ENCODE results near the gene PDSS2. TPM values are rescaled to one million over a fixed set of nuclear protein-coding genes. Genes with fewer than 3 reads are reported as not detected.

PDSS2 gene
- total RNA-seq, 1 donor from 2014 or later, result 6.6 TPM

DNA sequence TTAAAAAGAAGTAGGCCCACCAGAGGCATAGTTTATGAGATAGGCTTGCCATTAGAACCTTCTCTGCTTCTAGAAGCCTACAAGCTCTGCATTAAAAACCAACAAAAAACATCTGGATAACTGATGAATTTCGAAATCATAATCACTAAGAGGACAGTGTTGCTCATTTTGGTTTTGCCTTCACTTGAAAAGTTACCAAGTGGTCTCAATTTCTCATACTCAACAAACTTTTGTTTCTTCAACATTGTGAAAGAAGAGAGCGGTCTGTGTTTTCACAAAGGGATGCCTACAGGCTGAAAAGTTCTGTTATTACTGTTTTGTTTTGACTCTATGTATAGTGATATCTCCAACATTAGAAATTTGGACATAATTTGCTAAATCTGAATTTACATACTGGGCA is 98.9 kb downstream of the PDSS2 start:
- DNase-seq, result no peak

DNA sequence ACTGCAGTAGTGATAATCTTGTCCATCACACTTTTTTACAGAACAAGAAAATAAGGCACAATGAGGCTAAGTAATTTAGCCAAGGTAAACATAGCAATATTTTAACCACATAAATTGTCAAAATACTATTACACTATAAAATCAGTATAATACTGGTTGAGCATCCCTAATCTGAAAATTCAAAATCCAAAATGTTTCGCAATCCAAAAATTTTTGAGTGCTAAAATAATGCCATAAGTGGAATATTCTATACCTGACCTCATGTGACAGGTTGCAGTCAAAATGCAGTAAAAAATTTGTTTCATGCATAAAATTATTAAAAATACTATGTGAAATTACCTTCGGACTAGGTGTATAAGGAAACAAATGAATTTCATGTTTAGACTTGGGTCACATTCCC is 101.5 kb downstream of the PDSS2 start:
- DNase-seq, result no peak

DNA sequence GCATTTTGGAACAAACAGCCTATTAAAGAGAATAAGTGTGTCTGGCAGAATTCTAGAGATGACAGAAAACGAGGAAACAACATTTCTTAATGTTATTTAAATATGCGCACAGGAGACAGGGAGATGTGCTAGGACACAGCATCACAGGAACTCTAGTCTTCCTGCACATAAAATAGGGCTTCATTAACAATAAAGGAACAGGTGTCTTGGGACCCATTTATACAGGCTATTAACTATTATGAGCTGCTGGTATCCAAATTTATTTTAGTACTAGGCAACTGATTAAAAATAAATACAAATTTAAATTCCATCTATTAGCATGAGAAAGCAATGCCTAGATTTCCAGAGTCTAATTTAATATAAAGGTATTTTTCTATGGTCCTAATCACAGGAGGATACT is 102.3 kb downstream of the PDSS2 start:
- no peak for DNase-seq

DNA sequence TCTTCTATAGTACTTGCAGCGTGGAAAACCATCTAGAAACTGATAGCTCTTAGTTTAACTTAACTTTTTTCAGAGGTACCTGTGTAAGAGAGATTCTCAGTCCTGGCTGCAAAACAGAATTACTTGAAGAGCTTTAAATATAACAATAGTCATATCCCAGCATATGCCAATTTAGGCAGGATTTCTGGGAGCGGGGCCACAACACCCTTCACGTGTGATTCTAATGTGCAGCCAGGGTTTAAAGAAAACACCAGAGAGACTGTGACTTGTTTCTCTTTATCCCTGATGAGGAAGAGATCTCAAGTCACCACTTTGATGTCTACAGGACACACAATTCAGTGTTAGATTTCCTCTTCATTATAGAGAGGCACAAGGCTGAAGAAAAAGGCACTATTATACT is 103.7 kb downstream of the PDSS2 start:
- DNase-seq, result no peak

DNA sequence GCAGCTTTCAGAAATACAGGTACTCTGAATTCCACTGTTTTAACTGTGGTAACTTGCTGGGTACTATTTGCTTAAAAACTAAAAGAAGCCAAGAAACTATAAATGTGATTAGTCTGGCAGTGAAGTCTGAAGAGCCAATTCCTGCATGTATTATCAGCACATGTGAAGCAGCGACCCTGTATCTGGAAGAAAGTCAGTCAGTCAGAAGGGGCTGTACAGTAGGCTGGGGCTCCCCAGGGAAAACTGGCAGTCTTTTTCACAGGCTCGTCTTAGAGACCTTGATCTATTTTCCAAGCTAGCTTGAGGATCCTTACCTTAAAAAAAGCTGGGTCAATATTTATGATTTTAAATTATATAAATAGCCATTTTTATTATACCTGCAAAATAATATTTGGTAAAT is 104.9 kb downstream of the PDSS2 start:
- no peak for DNase-seq

DNA sequence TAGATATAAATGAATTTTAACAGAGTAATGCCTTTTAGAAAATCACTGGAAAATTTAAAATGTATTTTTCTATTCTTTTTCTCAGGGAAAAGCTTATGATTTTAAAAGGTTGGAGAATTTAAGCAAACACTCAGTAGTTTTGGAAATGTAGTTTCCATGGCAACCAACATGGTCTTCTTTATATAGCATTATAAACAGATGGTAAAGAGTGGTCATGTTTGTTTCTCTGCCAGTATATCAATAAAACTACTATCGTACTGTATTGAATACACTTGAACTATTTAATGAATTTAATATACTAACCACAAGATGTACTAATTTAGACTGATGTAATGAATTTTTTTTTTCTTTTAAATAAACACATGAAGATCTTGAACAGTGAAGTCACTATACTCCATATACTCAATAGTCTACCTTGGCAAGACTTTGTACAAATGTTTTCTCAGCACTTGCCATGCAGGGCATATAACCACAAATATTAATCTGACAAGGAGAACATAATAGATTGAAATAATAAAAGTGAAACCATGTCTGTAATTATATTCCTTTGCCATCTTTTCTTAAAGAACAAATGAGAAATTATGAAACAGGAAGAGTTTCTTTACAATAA is 105.5 kb downstream of the PDSS2 start:
- DNase-seq, result no peak

DNA sequence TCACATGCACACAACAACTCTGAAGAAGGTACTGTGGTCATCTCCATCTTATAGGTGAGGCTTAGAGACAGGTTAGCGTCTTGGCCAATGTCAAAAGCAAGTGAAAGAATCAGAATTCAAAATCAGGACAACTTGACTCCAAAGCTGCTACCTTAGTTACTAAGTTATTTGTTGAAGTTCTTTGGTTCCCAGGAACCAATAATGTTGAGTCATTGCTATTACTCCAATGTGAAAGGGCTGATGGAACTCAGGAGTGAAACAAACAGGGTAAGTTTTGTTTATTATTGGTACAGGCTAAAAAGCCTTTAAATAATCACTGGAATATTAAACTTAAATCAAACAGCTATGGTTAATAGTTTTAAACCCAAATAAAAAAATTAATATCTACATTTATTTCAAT is 111.1 kb downstream of the PDSS2 start:
- DNase-seq, result peak; percentile 10

DNA sequence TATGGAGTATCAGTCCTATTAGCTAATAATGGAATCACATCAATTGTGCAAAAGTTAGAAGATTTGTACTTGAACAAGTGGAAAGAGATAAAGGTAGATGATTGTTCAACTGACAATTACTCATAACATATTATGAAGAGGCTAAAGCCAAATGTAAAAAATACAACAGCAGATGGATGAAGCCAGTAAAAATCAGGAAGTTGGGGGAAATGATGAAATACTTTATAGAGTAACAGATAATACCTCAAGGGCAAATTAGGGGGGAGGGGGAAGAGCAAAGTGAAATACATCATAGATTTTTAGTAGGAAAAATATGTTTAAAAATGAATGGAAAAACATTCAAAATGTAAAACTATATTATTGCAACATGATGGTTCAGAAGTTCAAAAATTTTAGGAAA is 114.0 kb downstream of the PDSS2 start:
- DNase-seq, result no peak

DNA sequence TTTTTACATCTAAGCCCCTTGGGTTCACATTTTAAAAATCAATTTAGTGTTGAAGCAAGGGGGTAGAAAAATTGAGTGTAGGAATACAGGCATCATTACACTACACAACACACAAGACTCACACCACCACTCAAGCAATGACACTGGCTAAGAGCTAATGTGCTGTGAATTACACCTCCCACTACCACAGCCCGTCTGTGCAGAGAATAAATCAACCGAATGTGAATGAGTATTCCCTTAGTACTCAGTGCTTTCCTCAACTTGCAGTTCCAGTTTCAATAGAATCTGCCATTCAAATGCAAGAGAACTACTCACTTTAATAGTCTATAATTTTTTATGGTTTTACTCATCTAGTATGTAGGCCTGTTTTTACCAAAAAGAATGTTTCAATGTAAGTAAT is 114.4 kb downstream of the PDSS2 start:
- DNase-seq, result no peak

DNA sequence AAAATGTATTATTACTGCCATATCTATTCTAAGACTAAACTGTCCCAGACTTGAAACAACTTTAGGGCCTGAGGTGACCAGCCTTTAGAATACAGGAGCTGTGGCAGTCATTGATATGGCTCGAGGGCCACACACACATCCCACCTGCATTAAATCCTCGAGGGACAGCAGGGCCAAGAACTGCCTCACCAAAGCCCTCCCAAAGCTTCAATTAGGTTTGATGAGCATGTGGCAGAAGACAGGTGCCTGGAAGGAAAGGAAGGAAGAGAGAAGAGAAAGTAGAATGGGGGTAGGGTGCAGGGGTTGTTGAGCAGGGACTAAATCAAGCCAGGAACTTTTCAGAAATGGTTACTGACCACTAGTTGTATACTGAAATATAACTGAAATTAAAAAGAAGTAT is 115.0 kb downstream of the PDSS2 start:
- no peak for DNase-seq

DNA sequence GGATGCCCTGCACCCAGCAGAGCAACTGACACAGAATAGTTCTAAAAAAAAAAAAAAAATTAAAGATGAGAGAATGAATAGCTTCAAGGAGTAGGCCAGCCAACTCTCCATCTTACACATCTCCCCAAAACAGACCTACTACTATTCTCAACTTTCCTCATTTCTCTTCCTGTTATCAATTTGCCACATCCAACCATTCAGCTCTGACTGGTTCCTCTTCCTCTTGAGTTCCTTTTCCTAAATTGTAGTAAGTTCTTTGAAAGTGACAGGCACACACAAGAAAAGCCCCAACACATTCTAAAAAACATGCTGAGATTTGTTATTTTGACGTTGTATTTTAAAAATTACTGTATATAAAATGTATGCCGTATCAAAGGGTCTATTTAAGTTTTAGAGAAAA is 117.2 kb downstream of the PDSS2 start:
- DNase-seq, result no peak

DNA sequence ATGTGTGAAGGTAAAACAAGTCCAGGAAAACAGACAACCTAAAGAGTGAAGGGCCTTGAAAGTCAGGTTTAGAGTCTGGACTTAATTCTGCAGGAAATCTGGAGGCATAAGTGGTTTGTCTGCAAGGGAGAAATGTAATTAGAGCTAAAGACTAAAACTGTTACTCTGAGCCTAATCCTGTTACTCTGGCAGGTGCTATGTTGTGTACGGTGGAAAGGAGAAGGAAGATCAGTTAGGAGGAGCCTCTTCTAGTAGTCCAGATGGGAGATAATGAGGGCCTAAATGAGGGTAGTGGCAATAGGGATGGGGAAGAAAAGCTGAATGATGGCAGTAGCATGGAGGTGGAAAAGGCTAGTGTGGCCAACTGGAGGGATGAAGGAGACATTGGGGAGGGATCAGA is 118.5 kb downstream of the PDSS2 start:
- DNase-seq, result no peak

DNA sequence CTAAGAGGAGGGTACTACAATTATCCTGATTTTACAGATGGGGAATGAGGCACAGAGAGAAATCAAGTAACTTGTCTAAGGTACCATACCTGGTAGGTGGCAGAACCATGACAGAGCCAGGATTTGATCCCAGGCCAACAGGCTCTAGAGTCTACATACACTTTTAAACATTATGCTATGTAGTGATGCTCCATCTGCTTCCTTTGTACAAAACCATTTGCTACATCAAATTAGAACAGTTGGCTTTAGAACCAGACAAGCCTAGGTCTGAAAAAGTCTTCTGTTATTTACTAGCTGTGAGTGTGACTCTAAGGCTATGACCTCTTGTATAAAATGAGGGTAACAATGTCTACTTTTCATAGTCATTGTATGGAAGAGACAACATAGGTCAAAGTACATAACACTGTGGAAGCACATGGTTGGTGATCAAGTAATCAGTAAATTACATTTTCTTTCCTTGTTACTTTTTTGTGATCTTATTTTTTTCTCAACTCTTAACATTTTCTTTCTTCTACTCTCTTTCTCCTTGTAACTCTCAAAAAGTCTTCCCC is 122.1 kb downstream of the PDSS2 start:
- DNase-seq, result no peak

DNA sequence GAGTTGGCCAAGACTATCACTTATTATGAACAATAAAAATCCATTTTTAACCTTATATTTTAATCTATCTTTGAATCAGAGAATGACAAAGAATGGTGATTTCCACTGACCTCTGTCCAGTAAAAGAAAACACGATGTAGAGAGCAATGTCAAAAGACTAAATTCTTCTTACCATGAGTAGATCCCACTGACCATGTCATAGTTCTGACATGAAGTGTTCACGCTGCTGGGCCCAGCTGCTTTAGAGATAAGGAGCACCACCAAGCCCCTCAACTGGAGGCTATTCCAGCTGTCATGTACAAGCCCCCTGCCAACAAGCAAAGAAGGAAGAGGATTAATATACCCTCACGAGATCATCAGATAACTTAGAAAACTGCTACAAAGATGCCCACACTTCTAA is 125.3 kb downstream of the PDSS2 start:
- no peak for DNase-seq

DNA sequence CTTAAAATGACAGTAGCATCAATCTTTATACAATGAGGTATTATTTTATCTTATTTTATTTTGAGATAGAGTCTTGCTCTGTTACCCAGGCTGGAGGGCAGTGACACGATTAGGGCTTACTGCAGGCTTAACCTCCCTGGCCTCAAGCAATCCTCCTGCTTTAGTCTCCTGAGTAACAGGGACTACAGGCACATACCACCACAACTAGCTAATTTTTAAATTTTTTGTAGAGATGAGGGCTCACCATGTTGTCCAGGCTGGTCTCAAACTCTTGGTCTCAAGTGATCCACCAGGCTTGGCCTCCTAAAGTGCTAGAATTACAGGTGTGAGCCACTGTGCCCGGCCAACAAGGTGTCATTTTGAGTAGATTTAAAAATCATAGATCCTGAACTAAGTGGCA is 125.9 kb downstream of the PDSS2 start:
- no peak for DNase-seq

DNA sequence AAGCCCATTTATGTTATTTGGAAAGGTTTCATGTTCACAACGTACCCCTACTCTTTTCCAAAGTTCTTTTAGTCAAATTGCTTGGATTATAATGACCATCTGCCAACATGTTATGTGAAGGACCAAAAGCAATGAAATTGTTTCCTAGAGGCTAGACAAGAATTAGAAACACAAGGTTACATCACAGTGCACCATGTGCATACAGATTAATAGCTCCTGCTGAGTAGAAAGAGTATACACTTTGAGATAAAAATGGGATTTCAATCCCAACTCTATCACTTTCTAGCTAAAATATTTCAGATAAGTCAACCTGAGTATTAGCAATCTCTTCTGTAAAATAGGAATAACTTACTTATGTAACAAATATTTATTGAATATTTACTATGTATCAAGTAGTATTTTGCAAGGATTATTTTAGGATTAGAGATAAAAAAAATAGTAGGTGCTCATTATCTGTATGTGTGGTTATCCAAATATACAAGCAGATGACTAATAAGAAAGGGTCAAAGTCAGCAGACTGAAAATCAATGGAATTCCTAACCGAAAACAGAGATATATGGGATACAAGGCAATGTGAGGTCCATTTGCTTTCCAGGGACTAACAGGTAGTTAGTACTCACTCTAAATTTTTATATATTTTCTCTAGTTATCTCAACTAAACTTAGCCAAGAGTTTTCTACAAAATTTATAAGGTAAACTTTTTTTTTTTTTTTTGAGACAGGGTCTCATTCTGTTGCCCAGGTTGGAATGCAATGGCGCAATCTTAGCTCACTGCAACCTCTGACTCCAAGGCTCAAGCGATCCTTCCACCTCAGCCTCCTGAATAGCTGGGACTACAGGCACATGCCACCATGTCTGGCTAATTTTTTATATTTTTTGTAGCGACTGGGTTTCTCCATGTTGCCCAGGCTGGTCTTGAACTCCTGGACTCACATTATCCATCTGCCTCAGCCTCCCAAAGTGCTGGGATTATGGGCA is 127.7 kb downstream of the PDSS2 start:
- no peak for DNase-seq

DNA sequence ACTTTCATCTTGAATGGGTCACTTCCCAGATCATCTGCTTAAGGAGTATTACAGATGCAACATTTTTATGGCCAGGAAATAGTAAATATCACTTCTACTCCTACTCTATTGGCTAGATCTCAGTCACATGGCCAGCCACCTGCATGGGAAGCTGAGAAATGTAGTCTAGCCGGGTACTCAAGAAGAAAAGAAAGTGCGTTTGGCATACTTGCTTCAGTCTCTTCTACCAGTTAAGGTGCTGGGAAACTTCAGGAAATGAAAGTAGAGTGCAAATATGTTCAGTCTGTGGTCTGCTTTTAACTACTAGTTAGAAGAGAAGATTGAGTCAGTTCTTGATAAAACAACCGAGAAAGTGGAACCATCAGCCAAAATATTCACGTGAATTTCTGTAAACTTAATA is 129.2 kb downstream of the PDSS2 start:
- DNase-seq, result no peak

DNA sequence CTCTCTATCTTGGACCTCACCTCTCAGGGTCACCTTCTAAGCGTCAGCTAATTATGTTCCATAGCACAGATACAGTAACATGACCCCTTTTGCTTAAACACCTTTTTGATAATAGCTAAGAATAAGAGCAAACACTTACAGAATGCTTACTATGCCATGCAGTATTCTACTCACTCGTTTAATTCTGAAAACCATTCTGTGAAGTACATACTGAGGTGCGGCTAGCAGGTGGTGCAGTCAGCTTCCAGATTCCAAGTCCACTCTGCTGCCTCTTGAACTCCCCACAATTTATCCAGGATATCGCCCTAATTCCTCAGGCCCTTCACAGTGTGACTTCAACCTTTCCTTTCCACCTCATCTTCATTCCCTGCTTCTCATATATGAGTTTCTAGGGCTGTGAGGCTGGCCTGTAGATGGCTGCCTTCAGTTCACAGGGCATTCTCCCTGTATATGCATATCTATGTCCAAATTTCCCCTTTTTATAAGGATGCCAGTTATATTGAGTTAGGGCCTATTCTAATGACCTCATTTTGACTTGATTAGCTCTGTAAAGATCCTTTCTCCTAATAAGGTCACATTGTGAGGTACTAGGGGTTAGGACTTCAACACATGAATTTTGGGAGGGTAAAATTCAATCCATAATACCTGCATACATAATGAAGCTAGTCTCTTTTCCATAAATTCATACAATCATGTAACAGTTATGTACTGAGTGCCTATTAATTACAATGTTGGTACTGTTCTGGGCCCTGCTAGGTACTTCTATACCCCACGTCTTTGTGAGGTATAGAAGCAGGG is 130.1 kb downstream of the PDSS2 start:
- no peak for DNase-seq

DNA sequence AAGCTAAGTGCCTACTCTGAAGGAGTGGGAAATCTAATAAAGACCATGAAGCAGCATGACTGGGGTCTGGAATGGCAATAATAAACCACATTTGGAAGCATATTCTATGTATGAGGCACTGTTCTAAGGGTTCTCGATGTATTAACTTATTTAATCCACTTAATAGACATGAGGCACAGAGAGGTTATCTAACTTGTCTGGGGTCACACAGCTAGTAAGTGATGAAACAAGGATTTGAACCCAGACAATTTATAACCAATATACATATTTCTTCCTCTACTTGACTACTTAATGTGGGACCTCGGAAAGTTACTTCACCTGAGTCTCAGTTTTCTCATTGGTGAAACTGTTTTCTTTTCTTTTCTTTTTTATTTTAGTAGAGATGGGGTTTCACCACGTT is 131.3 kb downstream of the PDSS2 start:
- no peak for DNase-seq

DNA sequence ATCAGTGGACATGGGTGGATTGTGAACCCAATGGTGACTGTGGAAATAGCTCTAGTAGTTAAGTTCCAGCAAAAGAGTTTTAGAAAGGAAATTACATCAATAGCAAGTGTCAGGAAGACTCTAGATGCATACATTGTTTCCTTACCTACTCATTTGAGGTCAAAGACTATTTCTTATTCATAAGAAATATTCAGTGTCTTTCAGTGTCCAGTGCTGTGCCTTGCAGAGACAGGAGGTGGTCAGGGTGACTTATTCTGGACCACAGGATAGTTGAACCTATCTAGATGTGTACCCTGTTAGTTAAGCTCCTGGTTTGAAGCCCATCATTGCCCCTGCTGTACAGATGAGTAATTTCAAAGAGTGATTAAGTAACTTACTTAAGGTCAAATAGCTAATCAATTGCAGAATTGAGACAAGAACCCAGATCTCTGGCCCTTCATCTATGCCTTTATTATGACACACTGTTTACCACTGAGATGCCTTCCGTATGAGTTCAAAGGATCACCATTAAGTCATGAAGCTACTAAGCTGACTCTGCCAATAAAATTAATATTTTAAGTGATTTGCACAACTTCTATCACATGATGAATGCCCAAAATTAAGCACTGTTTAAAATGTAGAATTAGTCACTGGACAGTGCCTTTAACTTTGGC is 136.1 kb downstream of the PDSS2 start:
- DNase-seq, result peak; percentile 50

DNA sequence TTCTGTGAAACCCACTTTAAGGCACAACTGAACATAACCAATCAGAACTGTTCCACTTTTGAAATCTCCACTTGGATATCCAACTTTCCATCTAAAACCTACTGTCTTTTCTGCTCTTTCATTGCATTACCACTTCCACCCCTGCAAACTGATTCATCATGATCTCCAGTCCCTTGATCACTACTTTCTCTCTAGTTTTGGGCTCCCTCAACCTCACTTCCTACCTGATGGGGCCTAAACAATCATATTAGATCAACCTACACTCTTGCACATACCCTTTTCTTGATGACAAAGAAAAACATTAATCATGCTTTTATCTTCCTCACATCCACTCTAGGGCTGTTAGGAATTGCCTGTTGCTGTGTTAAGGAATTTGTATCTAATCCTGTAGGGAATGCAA is 137.6 kb downstream of the PDSS2 start:
- no peak for DNase-seq

DNA sequence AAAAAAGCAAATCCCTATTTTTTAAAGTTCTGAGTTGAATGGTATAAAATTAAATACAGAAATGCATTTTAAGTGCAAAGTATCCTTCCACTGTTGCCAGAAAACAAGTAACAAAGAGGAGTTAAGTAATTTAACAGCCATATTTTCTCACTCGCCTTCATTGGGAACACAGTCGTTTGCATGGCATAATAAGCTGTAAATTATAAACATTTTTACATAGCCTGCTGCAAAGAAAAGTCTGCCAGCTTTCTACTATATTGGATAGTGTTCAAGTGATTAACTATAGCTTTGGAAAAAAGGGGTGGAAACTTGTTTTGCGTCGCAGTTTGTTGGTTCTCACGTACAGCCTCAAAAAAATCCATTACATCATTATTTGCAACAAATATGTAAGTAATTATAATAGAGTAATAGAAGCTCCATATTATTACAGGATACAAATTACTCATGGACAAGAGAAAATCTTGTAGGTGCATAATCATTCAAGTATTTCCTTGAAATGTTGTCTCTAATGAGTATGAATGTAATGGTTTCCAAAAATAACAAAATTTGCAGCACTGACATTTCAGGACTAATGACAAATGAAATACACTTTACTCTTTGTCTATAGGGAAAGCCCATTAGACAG is 139.3 kb downstream of the PDSS2 start:
- DNase-seq, result peak; percentile 64

Data from dermis blood vessel endothelial cell (primary cell).